H1 (cell line): Measurements from ENCODE around the gene KLHL40.

Source experiments
- GABPA ChIP-seq: IDR thresholded peaks from 2 replicates; pipeline ENCODE4 v1.6.1; 2011; ENCODE audit warnings: mild to moderate bottlenecking, low read length, moderate library complexity, borderline replicate concordance; ENCODE audit not compliant: insufficient read depth
- HDAC6 ChIP-seq: IDR thresholded peaks from one replicate; pipeline ENCODE4 v1.7.1; 2012; ENCODE audit warnings: low read depth, mild to moderate bottlenecking, inconsistent platforms, low read length, moderate library complexity
- JUN ChIP-seq: IDR thresholded peaks from 2 replicates; pipeline ENCODE4 v1.6.1; 2011; ENCODE audit warnings: low read depth, mild to moderate bottlenecking, improper control_type of control experiment, low read length
- KDM1A ChIP-seq: fragments of 200-600, 300-600 bp; sonication (generic); IDR thresholded peaks from 2 replicates; pipeline ENCODE4 v1.7.1; 2016; ENCODE audit warnings: mild to moderate bottlenecking, low read length, borderline replicate concordance
- KDM4A ChIP-seq: IDR thresholded peaks from one replicate; pipeline ENCODE4 v1.7.1; 2012; ENCODE audit warnings: low read depth, mild to moderate bottlenecking, moderate library complexity, low read length, inconsistent platforms; ENCODE audit not compliant: severe bottlenecking
- POLR2A ChIP-seq, 2 experiments: IDR thresholded peaks; 1 replicate in 1 of 2; 2 replicates in 1 of 2; pipeline ENCODE4 v1.6.1; 2011; ENCODE audit warnings: low read depth in 2 of 2, low read length in 2 of 2, mild to moderate bottlenecking in 2 of 2; ENCODE audit errors: control extremely low read depth in 1 of 2
- POLR2AphosphoS5 ChIP-seq: IDR thresholded peaks from 2 replicates; pipeline ENCODE4 v1.6.1; 2011; ENCODE audit warnings: low read depth, low read length
- SP1 ChIP-seq: IDR thresholded peaks from 2 replicates; pipeline ENCODE4 v1.6.1; 2011; ENCODE audit warnings: low read depth, low read length
- TEAD4 ChIP-seq: IDR thresholded peaks from 2 replicates; pipeline ENCODE4 v1.6.1; 2012; ENCODE audit warnings: low read depth, low read length, inconsistent platforms, mixed read lengths
- TF ChIP-seq, protein P1 (sequence below), 3 experiments: IDR thresholded peaks; 1 replicate in 2 of 3; 2 replicates in 1 of 3; pipeline versions ENCODE4 v1.5.1 to v1.6.1; 2011; ENCODE audit warnings: low read length in 3 of 3, mild to moderate bottlenecking in 3 of 3, inconsistent platforms in 2 of 3, low read depth in 1 of 3, moderate library complexity in 1 of 3; ENCODE audit not compliant: insufficient read depth in 1 of 3; ENCODE audit errors: control extremely low read depth in 1 of 3
- TF ChIP-seq, protein P2 (sequence below): IDR thresholded peaks from 2 replicates; pipeline ENCODE4 v1.6.1; 2012; ENCODE audit warnings: low read length, inconsistent platforms

DNA sequence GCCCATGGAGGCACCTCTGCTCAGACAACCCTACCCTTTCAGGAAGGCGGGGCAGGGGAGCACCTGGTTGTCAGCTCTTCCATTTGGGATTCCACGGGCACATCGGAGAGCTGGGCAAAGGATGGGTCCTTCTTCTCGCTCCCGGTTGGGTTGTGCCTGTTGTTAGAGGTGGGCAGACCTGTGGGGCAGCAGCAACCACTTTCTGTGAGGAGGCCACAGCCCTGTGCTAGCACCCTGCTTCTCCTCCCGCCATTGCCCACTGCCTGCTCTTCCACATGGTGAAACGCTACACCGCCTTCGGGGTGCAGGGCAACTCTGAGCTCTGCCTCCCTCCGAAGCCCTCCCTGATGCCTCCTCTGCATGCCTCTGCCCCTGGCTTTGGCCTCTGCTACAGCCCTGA, 24.3 kb downstream of the KLHL40 start:
- TF ChIP-seq POLR2A (IDR thresholded peaks at IDR 0.05; ENCODE audit: control extremely low read depth in 1 of 2, low read depth in 2 of 2, low read length in 2 of 2): no peak
- no peak for TF ChIP-seq TEAD4
- TF ChIP-seq GABPA: no peak
- TF ChIP-seq, protein P1, sequence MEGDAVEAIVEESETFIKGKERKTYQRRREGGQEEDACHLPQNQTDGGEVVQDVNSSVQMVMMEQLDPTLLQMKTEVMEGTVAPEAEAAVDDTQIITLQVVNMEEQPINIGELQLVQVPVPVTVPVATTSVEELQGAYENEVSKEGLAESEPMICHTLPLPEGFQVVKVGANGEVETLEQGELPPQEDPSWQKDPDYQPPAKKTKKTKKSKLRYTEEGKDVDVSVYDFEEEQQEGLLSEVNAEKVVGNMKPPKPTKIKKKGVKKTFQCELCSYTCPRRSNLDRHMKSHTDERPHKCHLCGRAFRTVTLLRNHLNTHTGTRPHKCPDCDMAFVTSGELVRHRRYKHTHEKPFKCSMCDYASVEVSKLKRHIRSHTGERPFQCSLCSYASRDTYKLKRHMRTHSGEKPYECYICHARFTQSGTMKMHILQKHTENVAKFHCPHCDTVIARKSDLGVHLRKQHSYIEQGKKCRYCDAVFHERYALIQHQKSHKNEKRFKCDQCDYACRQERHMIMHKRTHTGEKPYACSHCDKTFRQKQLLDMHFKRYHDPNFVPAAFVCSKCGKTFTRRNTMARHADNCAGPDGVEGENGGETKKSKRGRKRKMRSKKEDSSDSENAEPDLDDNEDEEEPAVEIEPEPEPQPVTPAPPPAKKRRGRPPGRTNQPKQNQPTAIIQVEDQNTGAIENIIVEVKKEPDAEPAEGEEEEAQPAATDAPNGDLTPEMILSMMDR (IDR thresholded peaks at IDR 0.05; ENCODE audit: control extremely low read depth in 1 of 3, insufficient read depth in 1 of 3, low read depth in 1 of 3, low read length in 3 of 3): no peak
- TF ChIP-seq JUN: no peak
- no peak for TF ChIP-seq KDM4A
- no peak for TF ChIP-seq POLR2AphosphoS5
- no peak for TF ChIP-seq HDAC6
- TF ChIP-seq, protein P2, sequence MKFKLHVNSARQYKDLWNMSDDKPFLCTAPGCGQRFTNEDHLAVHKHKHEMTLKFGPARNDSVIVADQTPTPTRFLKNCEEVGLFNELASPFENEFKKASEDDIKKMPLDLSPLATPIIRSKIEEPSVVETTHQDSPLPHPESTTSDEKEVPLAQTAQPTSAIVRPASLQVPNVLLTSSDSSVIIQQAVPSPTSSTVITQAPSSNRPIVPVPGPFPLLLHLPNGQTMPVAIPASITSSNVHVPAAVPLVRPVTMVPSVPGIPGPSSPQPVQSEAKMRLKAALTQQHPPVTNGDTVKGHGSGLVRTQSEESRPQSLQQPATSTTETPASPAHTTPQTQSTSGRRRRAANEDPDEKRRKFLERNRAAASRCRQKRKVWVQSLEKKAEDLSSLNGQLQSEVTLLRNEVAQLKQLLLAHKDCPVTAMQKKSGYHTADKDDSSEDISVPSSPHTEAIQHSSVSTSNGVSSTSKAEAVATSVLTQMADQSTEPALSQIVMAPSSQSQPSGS: no peak
- TF ChIP-seq KDM1A: no peak
- no peak for TF ChIP-seq SP1
